Neural cell (in vitro differentiated cells): ENCODE results near the gene RIMS1. TPM values are rescaled to one million over a fixed set of nuclear protein-coding genes. Genes with fewer than 3 reads are reported as not detected.

Experiments used
- H2AFZ ChIP-seq: fragments of 200-600, 300-800 bp; sonication (generic), shearing (Covaris generic); 2 replicates; pipeline ENCODE4 v1.6.0; 2014; ENCODE audit warnings: low read depth, mild to moderate bottlenecking, antibody characterized with exemption, low read length, moderate library complexity
- H3F3A ChIP-seq: fragments of 200-600 bp; shearing (Covaris generic); 2 replicates; pipeline ENCODE4 v1.6.1; 2016; ENCODE audit warnings: mild to moderate bottlenecking, moderate library complexity, mixed read lengths, antibody characterized with exemption, low read length; ENCODE audit not compliant: insufficient read depth, poor library complexity, severe bottlenecking
- H3K27ac ChIP-seq: fragments of 200-600, 300-800 bp; sonication (generic), shearing (Covaris generic); 2 replicates; pipeline ENCODE4 v1.5.1; 2014; ENCODE audit warnings: mild to moderate bottlenecking, low read length, moderate library complexity
- H3K27me3 ChIP-seq: fragments of 300-800, 200-600 bp; sonication (generic), shearing (Covaris generic); 2 replicates; pipeline ENCODE4 v1.6.0; 2014; ENCODE audit warnings: mild to moderate bottlenecking, low read depth, low read length, moderate library complexity; ENCODE audit not compliant: insufficient read depth
- H3K36me3 ChIP-seq: fragments of 300-800, 200-600 bp; sonication (generic), shearing (Covaris generic); 2 replicates; pipeline ENCODE4 v1.5.1; 2014; ENCODE audit warnings: mild to moderate bottlenecking, antibody characterized with exemption, low read length, moderate library complexity; ENCODE audit not compliant: insufficient read depth
- H3K4me2 ChIP-seq: fragments of 300-800, 200-600 bp; sonication (generic), shearing (Covaris generic); 2 replicates; pipeline ENCODE4 v1.6.0; 2014; ENCODE audit warnings: mild to moderate bottlenecking, low read length
- H3K4me3 ChIP-seq: fragments of 300-800, 200-600 bp; sonication (generic), shearing (Covaris generic); 2 replicates; pipeline ENCODE4 v1.5.1; 2014; ENCODE audit warnings: mild to moderate bottlenecking, low read length, moderate library complexity
- H3K79me2 ChIP-seq: fragments of 200-600 bp; shearing (Covaris generic); replicated peaks from 2 replicates; pipeline ENCODE4 v1.6.0; 2014; ENCODE audit warnings: mild to moderate bottlenecking, low read length, moderate library complexity; ENCODE audit not compliant: insufficient read depth
- H3K9ac ChIP-seq: fragments of 300-800, 200-600 bp; sonication (generic), shearing (Covaris generic); 2 replicates; pipeline ENCODE4 v1.6.1; 2016; ENCODE audit warnings: mild to moderate bottlenecking, low read length, mixed read lengths
- H3K9me2 ChIP-seq: fragments of 200-600 bp; shearing (Covaris generic); 2 replicates; pipeline ENCODE4 v1.6.1; 2016; ENCODE audit warnings: mild to moderate bottlenecking, low read length, mixed read lengths; ENCODE audit not compliant: insufficient read depth
- H3K9me3 ChIP-seq: fragments of 200-600, 300-800 bp; sonication (generic), shearing (Covaris generic); 2 replicates; pipeline ENCODE4 v1.6.1; 2016; ENCODE audit warnings: mild to moderate bottlenecking, mixed run types, low read length, moderate library complexity, mixed read lengths
- H4K20me1 ChIP-seq: fragments of 200-600 bp; shearing (Covaris generic); 2 replicates; pipeline ENCODE4 v1.6.1; 2016; ENCODE audit warnings: mild to moderate bottlenecking, mixed run types; ENCODE audit not compliant: insufficient read depth
- CTCF ChIP-seq: fragments of 450-650 bp; IDR thresholded peaks from 2 replicates; pipeline ENCODE4 v1.5.1; 2014; ENCODE audit warnings: antibody characterized with exemption, mild to moderate bottlenecking, moderate library complexity; ENCODE audit not compliant: poor library complexity, severe bottlenecking
- EP300 ChIP-seq: fragments of 450-650 bp; conservative IDR thresholded peaks from 2 replicates; pipeline ENCODE4 v1.6.1; 2014; ENCODE audit warnings: antibody characterized with exemption, mild to moderate bottlenecking, moderate library complexity; ENCODE audit not compliant: poor library complexity, severe bottlenecking
- EZH2 ChIP-seq: fragments of 200-600, 300-800 bp; shearing (Covaris generic), sonication (generic); IDR thresholded peaks from 2 replicates; pipeline ENCODE4 v1.6.1; 2014; ENCODE audit warnings: antibody characterized with exemption, low read length, borderline replicate concordance, mild to moderate bottlenecking; ENCODE audit not compliant: insufficient read depth, poor library complexity, severe bottlenecking
- MXI1 ChIP-seq: fragments of 450-650 bp; conservative IDR thresholded peaks from 2 replicates; pipeline ENCODE4 v1.6.1; 2014; ENCODE audit warnings: antibody characterized with exemption, mild to moderate bottlenecking; ENCODE audit not compliant: poor library complexity, severe bottlenecking
- POLR2AphosphoS5 ChIP-seq: IDR thresholded peaks from 2 replicates; pipeline ENCODE4 v1.6.1; 2012
- RAD21 ChIP-seq: fragments of 450-650 bp; conservative IDR thresholded peaks from 2 replicates; pipeline ENCODE4 v1.6.1; 2014; ENCODE audit warnings: antibody characterized with exemption, mild to moderate bottlenecking, moderate library complexity
- SMC3 ChIP-seq: fragments of 450-650 bp; conservative IDR thresholded peaks from 2 replicates; pipeline ENCODE4 v1.6.1; 2014; ENCODE audit warnings: antibody characterized with exemption, mild to moderate bottlenecking, moderate library complexity; ENCODE audit not compliant: poor library complexity
- TAF1 ChIP-seq: IDR thresholded peaks from 2 replicates; pipeline ENCODE4 v1.6.1; 2012; ENCODE audit warnings: low read depth
- polyA plus RNA-seq: library from polyadenylated mRNA; depleted of rRNA; stranded (reverse); fragments of >200 nt; gene quantifications from 2 replicates; pipeline ENCODE4 v1.2.3, GENCODE V29; 2014
- TF ChIP-seq, protein P1 (sequence below): IDR thresholded peaks from 2 replicates; pipeline ENCODE4 v1.6.1; 2012; ENCODE audit warnings: borderline replicate concordance

RIMS1 gene
- polyA plus RNA-seq, 1 donor from 2014 or later: 17.8 TPM

DNA sequence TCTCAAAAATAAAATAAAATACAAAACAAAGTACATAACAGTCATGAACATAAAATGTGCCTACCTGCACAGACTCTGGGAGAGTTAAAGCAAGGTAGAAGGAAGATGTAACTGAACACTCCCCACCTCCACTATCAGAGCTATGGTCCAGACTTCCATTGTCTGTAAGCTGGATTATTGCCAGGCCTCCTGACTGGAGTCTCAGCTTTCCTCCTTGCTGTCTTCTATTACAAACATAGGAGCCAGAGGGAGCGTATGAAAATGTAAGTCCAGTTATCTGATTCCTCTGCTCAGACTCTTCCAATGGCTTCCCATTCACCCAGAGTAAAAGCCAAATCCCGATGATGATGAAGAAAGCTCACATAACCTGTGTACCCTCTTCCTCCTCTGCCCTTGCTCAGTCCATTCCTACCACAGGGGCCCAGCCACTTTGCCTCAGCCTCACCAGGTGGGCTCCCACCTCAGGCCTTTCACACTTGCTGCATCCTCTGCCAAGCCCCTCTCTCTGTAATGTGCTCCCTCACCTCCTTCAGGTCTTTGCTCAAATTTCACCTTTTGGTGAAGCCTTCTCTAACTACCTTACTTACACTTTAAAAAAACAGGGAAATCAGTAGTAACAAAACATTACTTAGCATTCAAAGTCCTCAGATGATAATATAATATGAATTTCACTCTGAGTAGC lies 194.1 kb downstream of the RIMS1 start:
- no peak for TF ChIP-seq EZH2
- no peak for TF ChIP-seq MXI1
- TF ChIP-seq, protein P1, sequence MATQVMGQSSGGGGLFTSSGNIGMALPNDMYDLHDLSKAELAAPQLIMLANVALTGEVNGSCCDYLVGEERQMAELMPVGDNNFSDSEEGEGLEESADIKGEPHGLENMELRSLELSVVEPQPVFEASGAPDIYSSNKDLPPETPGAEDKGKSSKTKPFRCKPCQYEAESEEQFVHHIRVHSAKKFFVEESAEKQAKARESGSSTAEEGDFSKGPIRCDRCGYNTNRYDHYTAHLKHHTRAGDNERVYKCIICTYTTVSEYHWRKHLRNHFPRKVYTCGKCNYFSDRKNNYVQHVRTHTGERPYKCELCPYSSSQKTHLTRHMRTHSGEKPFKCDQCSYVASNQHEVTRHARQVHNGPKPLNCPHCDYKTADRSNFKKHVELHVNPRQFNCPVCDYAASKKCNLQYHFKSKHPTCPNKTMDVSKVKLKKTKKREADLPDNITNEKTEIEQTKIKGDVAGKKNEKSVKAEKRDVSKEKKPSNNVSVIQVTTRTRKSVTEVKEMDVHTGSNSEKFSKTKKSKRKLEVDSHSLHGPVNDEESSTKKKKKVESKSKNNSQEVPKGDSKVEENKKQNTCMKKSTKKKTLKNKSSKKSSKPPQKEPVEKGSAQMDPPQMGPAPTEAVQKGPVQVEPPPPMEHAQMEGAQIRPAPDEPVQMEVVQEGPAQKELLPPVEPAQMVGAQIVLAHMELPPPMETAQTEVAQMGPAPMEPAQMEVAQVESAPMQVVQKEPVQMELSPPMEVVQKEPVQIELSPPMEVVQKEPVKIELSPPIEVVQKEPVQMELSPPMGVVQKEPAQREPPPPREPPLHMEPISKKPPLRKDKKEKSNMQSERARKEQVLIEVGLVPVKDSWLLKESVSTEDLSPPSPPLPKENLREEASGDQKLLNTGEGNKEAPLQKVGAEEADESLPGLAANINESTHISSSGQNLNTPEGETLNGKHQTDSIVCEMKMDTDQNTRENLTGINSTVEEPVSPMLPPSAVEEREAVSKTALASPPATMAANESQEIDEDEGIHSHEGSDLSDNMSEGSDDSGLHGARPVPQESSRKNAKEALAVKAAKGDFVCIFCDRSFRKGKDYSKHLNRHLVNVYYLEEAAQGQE: no peak
- TF ChIP-seq EP300: no peak
- no peak for TF ChIP-seq TAF1
- no peak for TF ChIP-seq CTCF
- no peak for TF ChIP-seq SMC3
- no peak for TF ChIP-seq POLR2AphosphoS5
- TF ChIP-seq RAD21: no peak
- Histone ChIP-seq H3K79me2 (no peaks in the 10 kb centered on the region), H3K27me3 (no peaks in the 10 kb centered on the region)

GRCh38 chr6:72081871-72082270 lies 195.5 kb downstream of the RIMS1 start:
- H3K9me3 ChIP-seq: no peaks in the 10 kb centered on the region
- H3K79me2 ChIP-seq: no peaks in the 10 kb centered on the region
- no peaks in the 10 kb centered on the region for H3K27me3 ChIP-seq
- H3K4me2 ChIP-seq: no peak overlapping the region
- no peak overlapping the region for H3K9ac ChIP-seq
- no peaks in the 10 kb centered on the region for H3K9me2 ChIP-seq
- TF ChIP-seq MXI1 (no peak), EZH2 (no peak), TAF1 (no peak)
- no peaks in the 10 kb centered on the region for H4K20me1 ChIP-seq
- no peaks in the 10 kb centered on the region for H3F3A ChIP-seq
- no peak overlapping the region for H2AFZ ChIP-seq
- no peaks in the 10 kb centered on the region for H3K36me3 ChIP-seq
- H3K4me3 ChIP-seq: no peak overlapping the region
- H3K27ac ChIP-seq: no peak overlapping the region

More for the DNA sequence above, 194.1 kb downstream of the RIMS1 start:
- Histone ChIP-seq H3K9ac (no peak overlapping the region), H3K27ac (no peak overlapping the region), H3K9me2 (no peaks in the 10 kb centered on the region), H2AFZ (no peak overlapping the region), H3K4me3 (no peak overlapping the region), H3K9me3 (no peaks in the 10 kb centered on the region), H4K20me1 (no peaks in the 10 kb centered on the region), H3F3A (no peaks in the 10 kb centered on the region), H3K4me2 (no peak overlapping the region), H3K36me3 (no peaks in the 10 kb centered on the region)
